Loucy (cell line): ENCODE data around the gene MAX.
A peak's percentile ranks its signal among the peaks of the same experiment; 100 is the strongest.

Experiments
- H2AFZ ChIP-seq: fragments of 200-600 bp; sonication (generic); 2 replicates; pipeline ENCODE4 v1.6.0; 2016; ENCODE audit warnings: antibody characterized with exemption, mild to moderate bottlenecking, low read length, moderate library complexity
- H3F3A ChIP-seq: fragments of 200-600 bp; 2 replicates; pipeline ENCODE4 v1.6.0; 2016; ENCODE audit warnings: antibody characterized with exemption, low read depth, mild to moderate bottlenecking
- H3K27me3 ChIP-seq: fragments of 200-600 bp; sonication (generic); 2 replicates; pipeline ENCODE4 v1.6.1; 2014; ENCODE audit warnings: low read length, mild to moderate bottlenecking; ENCODE audit not compliant: insufficient read depth, poor library complexity, severe bottlenecking
- H3K36me3 ChIP-seq: fragments of 200-600 bp; sonication (generic); 2 replicates; pipeline ENCODE4 v1.6.1; 2016; ENCODE audit warnings: low read length; ENCODE audit not compliant: insufficient read depth
- H3K4me1 ChIP-seq: fragments of 200-600 bp; sonication (generic); 2 replicates; pipeline ENCODE4 v1.5.1; 2014; ENCODE audit warnings: low read length, mild to moderate bottlenecking; ENCODE audit not compliant: insufficient read depth, poor library complexity, severe bottlenecking
- H3K4me2 ChIP-seq: fragments of 200-600 bp; sonication (generic); 2 replicates; pipeline ENCODE4 v1.6.0; 2014; ENCODE audit warnings: antibody characterized with exemption, low read length, low read depth, mild to moderate bottlenecking; ENCODE audit not compliant: poor library complexity, severe bottlenecking
- H3K4me3 ChIP-seq: fragments of 200-600 bp; sonication (generic); 2 replicates; pipeline ENCODE4 v1.5.1; 2014; ENCODE audit warnings: low read length, mild to moderate bottlenecking, mixed read lengths; ENCODE audit not compliant: poor library complexity, severe bottlenecking
- H3K79me2 ChIP-seq: fragments of 200-600 bp; sonication (generic); 2 replicates; pipeline ENCODE4 v1.6.1; 2014; ENCODE audit warnings: low read length; ENCODE audit not compliant: insufficient read depth
- H3K9ac ChIP-seq: fragments of 200-600 bp; sonication (generic); 2 replicates; pipeline ENCODE4 v1.6.0; 2014; ENCODE audit warnings: mild to moderate bottlenecking, low read depth, low read length, moderate library complexity; ENCODE audit not compliant: poor library complexity, severe bottlenecking
- H3K9me2 ChIP-seq: fragments of 200-600 bp; sonication (generic); replicated peaks from 2 replicates; pipeline ENCODE4 v1.6.1; 2016; ENCODE audit warnings: low read depth, low read length, mixed read lengths
- H3K9me3 ChIP-seq: fragments of 200-600 bp; sonication (generic); 2 replicates; pipeline ENCODE4 v1.6.1; 2014; ENCODE audit warnings: mild to moderate bottlenecking, antibody characterized with exemption, low read length, low read depth; ENCODE audit not compliant: insufficient read depth
- H4K20me1 ChIP-seq: fragments of 200-600 bp; sonication (generic); 2 replicates; pipeline ENCODE4 v1.6.0; 2014; ENCODE audit warnings: antibody characterized with exemption, low read length, mild to moderate bottlenecking; ENCODE audit not compliant: insufficient read depth, poor library complexity, severe bottlenecking
- CTCF ChIP-seq: fragments of 200-600 bp; sonication (generic); conservative IDR thresholded peaks from 2 replicates; pipeline ENCODE4 v1.5.1; 2014; ENCODE audit warnings: mild to moderate bottlenecking, antibody characterized with exemption, low read length
- EZH2phosphoT487 ChIP-seq: fragments of 200-600 bp; IDR thresholded peaks from 2 replicates; pipeline ENCODE4 v1.6.1; 2018; ENCODE audit warnings: antibody characterized with exemption, mild to moderate bottlenecking, moderate library complexity, borderline replicate concordance

MAX gene

GRCh38 chr14:65110525-65110924 lies 8.2 kb upstream of the MAX start:
- H4K20me1 ChIP-seq = no peaks in the 10 kb centered on the region
- no peaks in the 10 kb centered on the region for H3K79me2 ChIP-seq
- no peak overlapping the region for H3K9ac ChIP-seq
- TF ChIP-seq CTCF (no peak), EZH2phosphoT487 (no peak)
- H3K4me1 ChIP-seq = peaks cover 28% of the 10 kb centered on the region
- no peak overlapping the region for H2AFZ ChIP-seq
- no peaks in the 10 kb centered on the region for H3K9me3 ChIP-seq
- no peaks in the 10 kb centered on the region for H3K9me2 ChIP-seq
- H3K36me3 ChIP-seq = no peaks in the 10 kb centered on the region
- H3K4me3 ChIP-seq = no peak overlapping the region
- H3K27me3 ChIP-seq = no peaks in the 10 kb centered on the region
- H3F3A ChIP-seq = no peaks in the 10 kb centered on the region; the same call in 1 of the 2 replicates
- no peak overlapping the region for H3K4me2 ChIP-seq

- H2AFZ ChIP-seq = no peak overlapping the region
- no peaks in the 10 kb centered on the region for H4K20me1 ChIP-seq
- H3F3A ChIP-seq = no peaks in the 10 kb centered on the region; the same call in 1 of the 2 replicates
- H3K9ac ChIP-seq = no peak overlapping the region
- H3K4me2 ChIP-seq = no peak overlapping the region
- H3K36me3 ChIP-seq = no peaks in the 10 kb centered on the region
- H3K9me3 ChIP-seq = no peaks in the 10 kb centered on the region
- no peak overlapping the region for H3K4me3 ChIP-seq
- H3K4me1 ChIP-seq = peaks cover 28% of the 10 kb centered on the region
- H3K27me3 ChIP-seq = no peaks in the 10 kb centered on the region
- H3K9me2 ChIP-seq = no peaks in the 10 kb centered on the region
- H3K79me2 ChIP-seq = no peaks in the 10 kb centered on the region
- TF ChIP-seq CTCF = no peak
- TF ChIP-seq EZH2phosphoT487 = no peak
These were observed 7.0 kb upstream of the MAX start for GRCh38 chr14:65109357-65109756.

- Histone ChIP-seq H3K4me1 (peaks cover 33% of the 10 kb centered on the region), H3K4me2 (peak overlapping the region; percentile 49), H3K9me3 (no peaks in the 10 kb centered on the region), H3F3A (no peaks in the 10 kb centered on the region; the same call in 1 of the 2 replicates), H3K4me3 (peak overlapping the region; percentile 24), H3K79me2 (no peaks in the 10 kb centered on the region), H3K27me3 (no peaks in the 10 kb centered on the region), H2AFZ (peak overlapping the region; percentile 16; the same call in 1 of the 2 replicates), H4K20me1 (no peaks in the 10 kb centered on the region), H3K9ac (peak overlapping the region; percentile 30), H3K9me2 (no peaks in the 10 kb centered on the region), H3K36me3 (no peaks in the 10 kb centered on the region)
- TF ChIP-seq EZH2phosphoT487 (no peak), CTCF (no peak)
These were observed 4.9 kb upstream of the MAX start for GRCh38 chr14:65107200-65107599.
